Measurements from ENCODE around the gene SEMA5B.
A peak's percentile ranks its signal among the peaks of the same experiment; 100 is the strongest.

Gene SEMA5B

GRCh38 chr3:123060054-123060453 lies 32.5 kb upstream of the SEMA5B start:
- no peak for DNase-seq

GRCh38 chr3:123058505-123058904 lies 30.9 kb upstream of the SEMA5B start:
- DNase-seq = no peak

- no peak for DNase-seq
These were observed 27.8 kb upstream of the SEMA5B start for GRCh38 chr3:123055352-123055751.

- DNase-seq = no peak
These were observed 27.4 kb upstream of the SEMA5B start for GRCh38 chr3:123054931-123055330.

GRCh38 chr3:123054109-123054778 lies 26.7 kb upstream of the SEMA5B start:
- DNase-seq = no peak

GRCh38 chr3:123053107-123053506 lies 25.5 kb upstream of the SEMA5B start:
- no peak for DNase-seq

- no peak for DNase-seq
These were observed 23.1 kb upstream of the SEMA5B start for GRCh38 chr3:123050666-123051065.

GRCh38 chr3:123048480-123049237 lies 21.1 kb upstream of the SEMA5B start:
- DNase-seq = no peak

- no peak for DNase-seq
These were observed 19.4 kb upstream of the SEMA5B start for GRCh38 chr3:123047062-123047319.

GRCh38 chr3:123046262-123047061 lies 18.9 kb upstream of the SEMA5B start:
- no peak for DNase-seq

- no peak for DNase-seq
These were observed 17.6 kb upstream of the SEMA5B start for GRCh38 chr3:123044981-123045763.

GRCh38 chr3:123042413-123042812 lies 14.8 kb upstream of the SEMA5B start:
- no peak for DNase-seq

- DNase-seq = no peak
These were observed 11.6 kb upstream of the SEMA5B start for GRCh38 chr3:123039178-123039577.

- no peak for DNase-seq
These were observed 11.2 kb upstream of the SEMA5B start for GRCh38 chr3:123038751-123039150.

- no peak for DNase-seq
These were observed 9.4 kb upstream of the SEMA5B start for GRCh38 chr3:123037015-123037375.

- no peak for DNase-seq
These were observed 8.9 kb upstream of the SEMA5B start for GRCh38 chr3:123036352-123037014.

GRCh38 chr3:123034996-123035395 lies 7.4 kb upstream of the SEMA5B start:
- DNase-seq = no peak

- DNase-seq = no peak
These were observed 6.6 kb upstream of the SEMA5B start for GRCh38 chr3:123034120-123034519.

GRCh38 chr3:123032057-123032456 lies 4.5 kb upstream of the SEMA5B start:
- no peak for DNase-seq

GRCh38 chr3:123031051-123031450 lies 3.5 kb upstream of the SEMA5B start:
- DNase-seq = no peak

- peak; percentile 68 for DNase-seq
These were observed 768 bp upstream of the SEMA5B start for GRCh38 chr3:123028233-123028828.

Data from right kidney (tissue), 1 donor.